NCI-H2029 (cell line): ENCODE measurements around the gene MTM1.

ENCODE experiments used
- DNase-seq: peaks from one replicate; lab custom pipeline; 2025; lab: John Stamatoyannopoulos, UW

The MTM1 gene

GRCh38 chrX:150605603-150606002 is 37.2 kb downstream of the MTM1 start:
- DNase-seq: no peak

- no peak for DNase-seq
Measured at GRCh38 chrX:150607201-150607600, 38.8 kb downstream of the MTM1 start.

- no peak for DNase-seq
Measured at GRCh38 chrX:150610043-150610442, 41.6 kb downstream of the MTM1 start.

- no peak for DNase-seq
Measured at GRCh38 chrX:150610446-150610845, 42.0 kb downstream of the MTM1 start.

GRCh38 chrX:150615356-150615755 is 46.9 kb downstream of the MTM1 start:
- no peak for DNase-seq

- DNase-seq: no peak
Measured at GRCh38 chrX:150616179-150616862, 47.9 kb downstream of the MTM1 start.

- DNase-seq: no peak
Measured at GRCh38 chrX:150616863-150617198, 48.4 kb downstream of the MTM1 start.

GRCh38 chrX:150621652-150622051 is 53.2 kb downstream of the MTM1 start:
- no peak for DNase-seq

GRCh38 chrX:150623583-150623982 is 55.2 kb downstream of the MTM1 start:
- DNase-seq: no peak

GRCh38 chrX:150625097-150625496 is 56.7 kb downstream of the MTM1 start:
- no peak for DNase-seq

GRCh38 chrX:150625875-150626274 is 57.5 kb downstream of the MTM1 start:
- DNase-seq: no peak

- DNase-seq: no peak
Measured at GRCh38 chrX:150627957-150628356, 59.5 kb downstream of the MTM1 start.

- DNase-seq: no peak
Measured at GRCh38 chrX:150635952-150636351, 67.5 kb downstream of the MTM1 start.

- DNase-seq: no peak
Measured at GRCh38 chrX:150642423-150642822, 74.0 kb downstream of the MTM1 start.

- no peak for DNase-seq
Measured at GRCh38 chrX:150643271-150643670, 74.8 kb downstream of the MTM1 start.

GRCh38 chrX:150643958-150644357 is 75.5 kb downstream of the MTM1 start:
- no peak for DNase-seq

GRCh38 chrX:150644422-150644821 is 76.0 kb downstream of the MTM1 start:
- DNase-seq: no peak

- DNase-seq: no peak
Measured at GRCh38 chrX:150647331-150647730, 78.9 kb downstream of the MTM1 start.

GRCh38 chrX:150648296-150648940 is 80.0 kb downstream of the MTM1 start:
- no peak for DNase-seq

GRCh38 chrX:150649096-150649870 is 80.9 kb downstream of the MTM1 start:
- DNase-seq: peak; percentile 7

- DNase-seq: no peak
Measured at GRCh38 chrX:150651906-150652305, 83.5 kb downstream of the MTM1 start.

- DNase-seq: no peak
Measured at GRCh38 chrX:150655788-150656187, 87.4 kb downstream of the MTM1 start.

- no peak for DNase-seq
Measured at GRCh38 chrX:150663073-150663472, 94.7 kb downstream of the MTM1 start.
